HG02981 (cell line): Measurements from ENCODE around the gene GDPD5.

Experiments
- ATAC-seq: cut with Tn5 transposase; IDR thresholded peaks from one replicate; pipeline ENCODE4 v1.9.1; 2021; ENCODE audit warnings: mild to moderate bottlenecking, moderate library complexity; ENCODE audit not compliant: unreplicated experiment

The GDPD5 gene

DNA sequence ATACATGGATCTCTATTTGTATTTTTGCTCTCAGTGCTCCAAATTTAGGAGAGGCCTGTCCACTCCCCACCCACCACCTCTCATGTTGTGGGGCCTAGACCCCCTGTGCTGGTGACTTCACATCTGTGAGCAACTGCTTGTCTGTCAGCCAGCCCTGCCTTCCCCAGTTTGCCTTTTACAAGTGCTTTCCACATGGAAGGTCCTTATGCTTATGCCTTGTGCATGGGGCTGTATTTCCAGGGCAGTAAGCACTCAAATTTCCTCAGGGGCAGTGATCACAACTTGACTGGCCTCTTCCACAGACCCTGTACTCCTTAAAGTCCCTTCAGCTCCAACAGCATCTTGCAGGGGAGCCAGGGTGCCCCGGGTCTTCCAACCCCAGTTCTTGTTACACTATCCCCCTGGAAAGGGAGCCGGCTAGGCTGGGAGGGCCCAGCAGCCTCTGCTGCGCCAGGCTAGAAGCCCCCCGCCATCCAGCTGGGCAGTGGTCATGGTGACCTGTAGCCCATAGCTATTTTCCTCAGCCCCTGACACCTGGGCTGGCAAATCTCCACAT lies 29.9 kb downstream of the GDPD5 start:
- no peak for ATAC-seq

DNA sequence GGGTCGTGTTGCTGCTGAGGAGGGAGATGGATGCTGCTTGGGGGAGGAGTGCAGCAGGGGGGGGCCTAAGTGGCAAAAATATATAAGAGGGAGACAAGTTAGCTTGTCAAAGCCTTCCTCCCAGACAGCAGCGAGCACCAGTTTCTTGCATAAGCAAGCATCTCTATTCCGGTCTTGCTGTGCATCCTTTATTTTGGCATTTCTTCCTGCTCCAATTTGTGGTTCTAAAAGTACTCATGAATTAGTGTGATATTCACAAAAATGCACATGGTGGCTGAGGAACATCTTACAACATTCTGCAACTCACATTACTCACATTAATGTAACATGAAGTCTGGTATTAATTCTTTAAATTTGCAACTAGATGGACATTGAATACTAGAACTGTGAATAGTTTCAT lies 32.1 kb downstream of the GDPD5 start:
- no peak for ATAC-seq

DNA sequence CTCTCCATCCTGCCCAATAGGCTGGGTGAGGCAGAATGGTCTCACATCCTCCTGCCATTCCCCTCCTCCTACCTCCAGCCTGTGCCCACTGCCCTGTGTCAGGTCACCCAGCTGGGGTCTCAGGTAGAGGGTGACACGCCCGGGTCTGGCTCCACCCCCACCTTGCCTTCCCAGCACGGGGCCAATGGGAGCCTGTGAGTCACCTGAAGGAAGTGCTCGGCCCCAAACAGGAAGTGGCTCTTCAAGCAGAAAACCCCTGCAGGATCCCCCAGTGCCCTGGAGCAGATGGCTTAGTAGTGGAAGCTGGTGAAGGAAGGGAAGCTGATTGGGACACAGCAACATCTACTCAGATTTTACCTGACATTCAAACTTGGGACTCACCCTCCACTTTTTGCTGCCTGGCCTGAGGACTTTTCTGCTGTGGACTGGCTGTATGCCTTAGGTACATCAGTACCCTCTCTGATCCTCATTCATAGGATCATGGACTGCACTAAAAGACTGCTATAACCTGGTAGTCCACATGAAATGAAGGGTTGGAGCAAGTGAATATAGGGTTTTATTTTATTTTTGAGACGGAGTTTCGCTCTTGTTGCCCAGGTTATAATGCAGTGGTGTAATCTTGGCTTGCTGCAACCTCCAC lies 33.4 kb downstream of the GDPD5 start:
- ATAC-seq: peak; percentile 65

DNA sequence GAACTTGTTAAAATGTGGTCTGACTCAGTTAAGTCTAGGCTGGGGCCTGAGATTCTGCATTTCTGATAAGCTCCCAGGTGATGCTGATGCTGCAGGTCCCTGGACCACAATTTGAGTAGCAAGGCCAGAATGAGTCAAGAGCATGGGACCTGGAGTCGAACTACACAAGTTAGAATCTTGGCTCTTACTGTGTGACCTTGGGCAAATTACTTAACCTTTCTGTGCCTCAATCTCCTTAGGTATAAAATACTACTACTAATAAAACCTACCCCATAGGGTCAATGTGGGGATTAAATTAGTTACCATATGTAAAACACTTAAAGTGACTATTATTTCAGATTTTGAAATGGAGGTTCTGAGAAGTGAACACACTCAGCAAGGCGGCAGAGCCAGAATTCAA lies 34.3 kb downstream of the GDPD5 start:
- no peak for ATAC-seq

DNA sequence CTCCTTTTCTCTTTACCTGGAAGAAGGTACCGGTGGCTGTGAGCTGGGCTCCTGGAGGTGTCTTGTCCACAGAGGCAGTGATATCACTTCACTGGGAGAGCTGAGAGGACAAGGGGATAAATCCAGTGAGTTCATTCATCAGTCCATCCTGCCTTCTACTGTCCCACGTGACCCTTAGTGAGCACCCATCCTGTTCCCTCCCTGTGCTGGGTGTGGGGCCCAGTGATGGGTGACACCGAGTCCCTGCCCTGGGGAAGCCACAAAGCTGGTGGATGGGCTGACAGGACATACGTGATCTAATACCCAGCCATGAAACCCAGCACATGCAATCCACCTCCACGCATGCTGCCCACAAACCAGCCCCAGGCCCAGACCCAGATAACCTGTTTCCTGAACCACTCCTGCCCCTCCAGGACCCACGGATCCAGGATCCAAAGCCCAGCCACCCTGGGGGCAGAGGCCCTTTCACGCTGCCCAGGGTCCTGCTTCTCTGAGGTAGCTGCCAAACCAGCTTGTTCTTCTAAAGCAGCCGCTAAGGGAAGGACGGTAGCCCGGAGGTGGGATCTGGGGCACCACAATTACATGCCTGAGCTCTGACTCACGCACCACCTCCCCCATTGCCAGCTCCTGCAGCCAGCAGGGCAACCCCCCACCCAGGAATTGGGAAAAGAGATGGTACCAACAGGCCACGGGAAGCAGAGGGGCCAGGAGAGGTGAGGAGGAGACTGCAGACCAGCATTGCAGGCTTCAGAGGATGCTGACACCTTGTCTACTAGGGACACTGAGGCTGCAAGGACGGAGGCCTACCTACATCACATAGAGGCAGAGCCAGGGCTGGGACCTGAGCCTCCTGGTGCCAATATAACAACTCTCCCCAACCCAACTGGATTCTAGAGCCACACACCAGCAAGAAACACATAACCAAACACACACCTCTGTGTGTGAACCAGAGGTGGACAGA lies 35.2 kb downstream of the GDPD5 start:
- no peak for ATAC-seq

DNA sequence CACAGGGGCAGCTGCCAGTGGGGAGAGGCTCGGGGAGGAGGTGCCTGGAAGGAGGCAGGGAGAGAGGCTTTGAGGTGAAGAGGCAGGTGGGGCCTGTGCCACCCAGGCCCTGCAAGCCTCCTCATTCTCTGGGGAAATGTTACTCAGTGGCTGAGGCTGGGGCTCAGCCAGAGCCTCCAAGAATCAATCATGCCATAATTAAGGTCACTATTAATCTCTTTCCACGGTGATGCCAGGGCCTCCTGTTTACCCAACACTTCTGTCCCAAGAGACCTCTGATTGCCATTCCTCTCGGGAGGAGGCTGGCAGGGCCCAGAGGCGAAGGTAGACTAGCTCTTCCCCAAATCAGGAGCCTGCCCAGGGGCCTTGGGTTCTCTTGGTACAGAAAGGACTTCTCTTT lies 38.4 kb downstream of the GDPD5 start:
- ATAC-seq: no peak

DNA sequence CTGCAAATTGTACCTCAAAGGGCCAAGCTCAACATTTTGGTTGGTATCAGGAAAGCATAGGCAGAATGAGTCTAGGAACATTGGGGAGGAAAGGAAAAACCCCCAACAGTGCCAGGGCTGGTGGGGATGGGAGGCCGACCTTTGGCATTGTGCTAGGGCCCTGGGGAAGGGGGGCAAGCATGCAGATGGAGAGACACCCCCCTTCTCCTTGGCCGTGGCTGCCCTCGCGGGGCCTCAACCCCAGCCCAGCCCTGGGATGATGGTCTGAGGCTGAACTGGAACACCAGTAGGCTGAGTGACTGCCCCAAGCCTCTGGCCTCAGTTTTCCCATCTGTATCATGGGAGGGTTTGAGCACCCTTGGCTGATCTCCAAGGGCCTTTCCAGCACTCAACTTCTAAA lies 40.0 kb downstream of the GDPD5 start:
- ATAC-seq: no peak

DNA sequence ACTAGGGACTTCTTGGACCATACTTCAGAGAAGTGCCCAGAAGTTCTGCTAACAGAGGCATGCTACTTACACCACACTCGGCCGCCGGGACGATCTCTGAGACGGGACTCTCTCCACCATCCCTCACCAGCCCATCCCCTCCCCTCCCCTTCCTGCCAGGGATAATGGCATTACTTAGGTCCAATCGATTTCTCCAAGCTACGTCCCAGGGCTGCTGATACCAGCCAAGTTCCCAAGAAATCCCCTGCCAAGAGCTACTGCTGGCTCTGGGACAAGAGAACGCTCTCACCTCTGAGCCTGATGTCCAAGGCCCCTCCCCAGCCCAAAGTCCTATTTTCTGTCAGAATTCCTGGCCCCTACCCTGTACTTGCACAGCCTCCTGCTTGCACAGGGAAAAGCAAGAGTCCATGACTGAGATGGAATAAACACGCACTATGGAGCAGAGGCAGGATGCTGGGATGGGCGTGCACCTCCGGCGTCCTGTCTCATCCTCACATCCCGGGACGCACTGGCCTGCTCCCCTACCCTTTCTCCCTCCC lies 42.7 kb downstream of the GDPD5 start:
- ATAC-seq: no peak

DNA sequence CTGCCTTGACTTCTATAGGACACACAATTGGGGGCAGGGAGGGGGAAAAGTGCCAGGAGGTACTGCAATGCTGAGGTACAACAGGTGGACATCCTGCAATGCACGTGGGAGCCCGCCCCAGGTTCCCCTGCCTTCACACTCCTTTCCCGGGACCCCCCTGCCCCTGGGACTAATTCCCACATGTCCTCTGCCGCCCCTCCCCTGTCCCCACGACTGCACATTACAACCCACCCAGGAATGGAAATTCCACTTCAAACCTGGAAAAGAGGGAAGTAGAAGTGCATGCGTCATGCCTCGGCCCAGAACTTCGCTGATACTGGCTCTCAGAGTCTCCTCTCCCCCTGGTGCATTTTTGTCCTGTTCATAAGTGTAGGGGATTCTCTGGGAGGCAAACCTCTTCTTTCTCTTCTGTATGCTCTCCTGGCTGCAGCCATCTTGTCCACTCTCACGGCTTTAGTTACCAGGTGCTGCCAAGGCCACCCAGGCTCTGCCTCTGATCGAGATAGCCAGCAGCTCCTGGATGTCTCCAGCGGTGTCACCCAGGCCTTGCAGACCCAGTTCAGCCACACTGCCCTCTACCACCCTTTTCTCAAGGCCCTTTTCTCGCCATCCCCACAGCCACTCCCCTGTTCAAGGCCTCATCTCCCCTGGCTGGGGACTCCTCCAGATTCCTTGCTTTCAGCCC lies 43.7 kb downstream of the GDPD5 start:
- ATAC-seq: no peak

DNA sequence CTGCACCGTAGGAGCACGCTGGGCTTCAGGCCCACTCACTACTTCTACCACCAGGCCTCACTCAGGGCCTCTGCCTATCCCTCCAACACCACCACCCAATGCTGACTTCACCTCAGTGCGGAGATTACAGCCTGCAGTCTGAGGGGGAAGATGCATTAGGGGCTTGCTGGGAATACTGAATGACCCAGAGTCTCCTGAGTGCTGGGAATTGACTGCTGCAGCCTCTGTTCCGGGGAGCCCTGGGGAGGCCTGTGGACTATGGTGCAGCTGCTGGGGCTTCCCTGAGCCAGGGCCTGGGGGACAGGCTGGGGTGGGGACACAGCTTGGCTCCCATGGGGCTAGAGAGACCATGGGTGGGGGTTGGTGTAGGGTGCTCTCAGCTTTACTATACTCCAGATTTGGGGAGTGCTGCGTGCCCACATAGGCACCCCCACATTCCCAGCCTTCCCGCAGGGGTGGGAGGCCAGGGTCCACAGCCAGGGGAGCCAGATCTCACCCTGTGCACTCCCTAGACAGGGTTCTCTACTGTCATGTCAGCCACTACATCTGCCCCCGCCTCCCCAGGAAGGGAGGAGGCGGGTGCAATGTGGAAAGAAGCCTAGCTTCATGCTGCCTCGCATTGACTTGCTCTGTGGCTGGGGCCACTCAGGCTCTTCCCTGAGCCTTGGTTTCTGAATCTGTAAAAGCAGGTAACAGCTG lies 44.4 kb downstream of the GDPD5 start:
- ATAC-seq: no peak

DNA sequence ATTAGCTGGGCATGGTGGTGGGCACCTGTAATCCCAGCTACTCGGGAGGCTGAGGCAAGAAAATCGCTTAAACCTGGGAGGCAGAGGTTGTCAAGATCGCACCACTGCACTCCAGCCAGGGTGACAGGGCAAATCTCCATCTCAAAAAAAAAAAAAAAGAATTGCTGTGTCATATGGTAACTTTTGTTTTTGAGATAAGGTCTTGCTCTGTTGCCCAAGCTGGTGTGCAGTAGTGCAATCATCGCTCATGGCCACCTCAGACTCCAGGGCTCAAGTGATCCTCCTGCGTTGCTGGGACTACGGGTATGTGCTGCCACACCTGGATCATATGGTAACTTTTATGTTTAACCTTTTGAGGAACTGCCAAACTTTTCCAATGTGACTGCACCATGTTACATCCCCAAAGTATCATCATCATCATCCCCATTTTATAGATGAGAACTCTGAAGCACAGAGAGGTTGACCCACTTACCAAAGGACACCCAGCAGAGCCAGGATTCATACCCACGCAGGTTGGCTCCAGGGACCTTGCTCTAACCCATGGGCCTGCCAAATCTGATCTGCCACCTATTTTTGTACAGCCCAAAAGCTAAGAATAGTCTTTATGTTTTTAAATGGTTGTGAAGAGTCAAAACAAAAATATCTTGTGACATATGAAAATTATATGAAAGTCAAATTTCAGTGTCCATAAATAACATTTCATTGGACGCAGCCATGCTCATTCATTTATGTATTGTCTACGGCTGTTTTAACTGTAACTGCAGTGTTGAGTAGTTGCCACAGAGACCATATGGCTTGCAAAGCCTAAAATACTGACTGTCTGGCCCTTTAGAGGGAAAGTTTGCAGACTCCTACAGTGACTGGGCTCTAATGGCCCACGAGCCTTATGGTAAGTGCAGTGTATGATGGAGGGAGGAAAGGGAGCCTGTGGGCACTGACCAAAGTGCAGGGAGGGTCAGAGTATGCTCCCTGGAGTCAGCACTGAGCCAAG lies 45.3 kb downstream of the GDPD5 start:
- ATAC-seq: no peak

DNA sequence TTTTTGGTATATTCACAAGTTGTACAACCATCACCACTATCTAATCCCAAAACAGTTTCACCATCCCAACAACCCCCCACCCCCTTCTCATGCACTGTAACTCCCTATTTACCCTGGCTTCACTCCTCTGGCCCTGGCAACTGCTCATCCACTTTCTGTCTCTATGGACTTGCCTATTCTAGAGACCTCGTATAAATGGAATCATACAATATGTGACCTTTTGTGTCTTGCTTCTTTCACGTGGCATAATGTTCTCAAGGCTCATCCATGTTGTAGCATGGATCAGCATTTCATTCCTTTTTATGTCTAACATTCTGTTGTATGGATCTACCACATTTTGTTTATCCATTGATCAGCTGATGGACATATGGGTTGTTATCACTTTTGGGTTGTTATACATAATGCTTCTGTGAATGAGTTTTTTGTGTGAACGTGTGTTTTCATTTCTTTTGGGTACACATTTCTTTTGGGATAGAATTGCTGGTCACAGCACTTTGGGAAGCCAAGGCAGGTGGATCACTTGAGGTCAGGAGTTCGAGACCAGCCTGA lies 46.1 kb downstream of the GDPD5 start:
- ATAC-seq: no peak

DNA sequence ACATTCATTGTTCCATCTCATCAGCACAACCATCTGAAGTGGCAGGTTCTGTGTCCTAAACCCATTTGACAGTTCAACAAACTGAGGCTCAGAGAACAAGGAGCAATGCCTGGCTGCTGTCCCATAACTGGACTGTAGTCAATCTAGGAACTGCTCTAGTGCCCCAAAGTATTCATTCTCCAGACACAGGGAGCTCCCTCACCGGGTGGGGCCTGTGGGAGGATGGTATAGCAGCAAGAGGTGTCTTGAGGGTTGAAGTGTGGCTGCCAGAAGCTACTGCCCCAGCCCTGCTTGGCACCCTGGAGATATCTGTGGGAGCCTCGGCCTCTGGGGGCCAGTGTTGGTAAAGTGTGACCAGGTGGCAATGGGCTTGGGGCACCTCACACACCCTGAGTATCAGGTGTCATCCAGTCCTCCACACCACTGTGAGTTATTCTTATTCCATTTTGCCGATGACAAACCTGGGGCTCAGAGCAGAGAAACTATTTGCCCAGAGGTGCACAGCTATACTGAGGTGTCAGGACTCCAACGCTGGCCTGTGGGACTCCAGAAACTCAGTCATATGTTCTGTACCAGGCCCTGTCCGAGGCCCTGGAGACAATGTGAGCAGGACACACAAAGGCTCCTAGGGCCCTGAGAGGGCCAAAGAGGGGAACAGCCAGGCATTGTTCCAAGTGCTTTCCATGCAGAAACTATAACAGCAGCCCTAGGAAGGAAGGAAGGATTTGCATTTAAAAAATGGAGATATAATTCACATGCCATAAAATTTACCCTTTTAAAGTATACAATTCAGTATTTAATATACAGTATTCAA lies 46.8 kb downstream of the GDPD5 start:
- no peak for ATAC-seq

DNA sequence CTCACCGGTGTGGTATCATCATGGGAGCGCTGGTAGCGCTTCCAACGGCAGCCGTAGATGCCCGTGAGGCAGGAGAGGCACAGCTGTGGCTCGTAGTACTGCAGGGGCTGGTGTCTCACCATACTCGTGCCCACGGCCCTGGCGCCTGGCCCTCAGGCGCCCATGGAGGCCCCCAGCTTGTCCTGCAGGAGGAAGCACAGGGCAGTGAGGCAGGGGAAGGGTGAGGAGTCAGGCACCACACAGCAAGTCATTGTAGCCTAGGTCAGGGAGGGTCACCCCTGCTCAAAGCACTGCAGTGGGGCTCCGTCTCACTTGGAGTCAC lies 48.2 kb downstream of the GDPD5 start:
- no peak for ATAC-seq

DNA sequence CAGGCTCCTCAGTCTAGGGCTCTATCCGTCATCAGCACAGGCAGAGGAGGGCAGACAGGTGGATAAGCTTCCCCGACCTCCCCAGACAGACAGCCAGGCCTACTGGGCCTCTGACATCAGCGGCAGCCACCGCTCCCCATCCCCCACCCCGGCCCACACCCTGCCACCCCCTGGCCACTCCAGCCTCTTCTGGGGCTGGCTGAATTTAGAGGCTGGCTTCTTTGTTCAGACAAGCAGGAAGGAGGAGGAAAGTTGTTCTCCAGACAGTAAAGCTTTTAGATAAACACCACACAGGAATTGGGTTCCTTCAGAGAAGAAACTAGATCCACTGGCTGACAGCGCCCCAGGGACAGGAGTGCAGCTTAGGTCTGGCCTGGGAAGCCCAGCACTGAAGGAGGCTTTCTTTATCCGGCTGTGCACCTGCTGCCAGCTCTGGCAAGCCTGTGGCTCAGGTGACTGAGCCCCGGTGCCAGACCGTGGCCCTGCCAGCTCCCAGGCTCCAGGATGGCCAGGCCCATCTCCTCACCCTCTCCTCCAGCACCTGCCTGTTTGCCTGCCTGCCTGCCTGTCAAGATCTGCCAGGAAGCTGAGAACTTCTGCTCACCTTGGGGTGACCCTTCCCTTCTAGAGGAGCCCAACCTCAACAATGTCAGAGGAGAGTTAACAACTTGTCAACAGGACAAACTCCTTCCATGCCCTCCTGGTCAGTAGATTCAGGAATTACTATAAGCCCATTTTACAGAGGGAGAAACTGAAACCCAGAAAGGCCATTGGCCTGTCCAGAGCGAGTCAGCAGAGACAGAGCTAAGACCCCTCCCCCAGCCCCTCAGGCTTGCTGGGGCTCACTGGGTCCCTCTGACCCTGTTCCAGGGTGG lies 48.8 kb downstream of the GDPD5 start:
- no peak for ATAC-seq

DNA sequence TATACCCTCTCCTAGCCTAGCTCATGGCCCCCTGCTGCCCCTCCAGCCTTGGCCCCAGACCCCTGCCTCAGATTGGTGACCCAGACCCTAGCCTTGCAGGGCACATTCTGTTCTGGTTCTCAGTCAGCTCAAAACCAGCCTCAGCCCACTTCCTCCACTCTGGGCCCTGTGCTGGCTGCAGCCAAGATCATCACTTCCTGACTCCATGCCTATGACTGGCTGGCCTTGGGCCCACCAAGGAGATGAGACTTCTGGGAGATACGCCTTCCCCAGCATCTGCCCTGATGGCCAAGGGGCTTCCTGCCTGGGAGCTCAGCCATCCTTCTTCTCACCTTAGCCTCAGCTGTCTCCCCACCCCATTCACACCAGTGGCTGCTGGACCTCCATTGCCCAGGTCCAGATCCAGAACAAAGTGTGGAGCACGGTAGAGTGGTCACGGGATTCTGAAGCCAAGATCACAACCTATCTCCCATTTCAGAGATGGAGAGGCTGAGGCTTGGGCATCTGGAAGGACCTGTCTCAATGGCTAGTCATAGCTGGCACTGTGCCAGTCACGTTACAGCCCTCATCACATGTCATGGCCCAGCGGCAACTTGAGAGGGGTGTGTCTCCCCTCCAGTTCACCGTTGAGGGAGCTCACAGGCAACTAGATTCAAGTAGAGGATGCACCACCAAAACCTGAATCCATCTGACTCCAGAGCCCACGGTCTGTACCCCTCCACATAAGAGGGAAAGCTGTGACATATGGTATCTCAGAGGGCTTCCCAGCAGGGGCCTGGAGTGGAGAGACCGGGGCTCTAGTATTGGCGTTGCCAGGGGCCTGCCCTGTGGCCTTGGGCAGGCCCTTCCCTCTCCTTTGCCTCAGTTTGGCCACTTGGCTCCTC lies 49.7 kb downstream of the GDPD5 start:
- peak; percentile 38 for ATAC-seq
